ENCODE results near the gene TESPA1. TPM values are rescaled to one million over a fixed set of nuclear protein-coding genes. Genes with fewer than 3 reads are reported as not detected.
A peak's percentile ranks its signal among the peaks of the same experiment; 100 is the strongest.
"Not testable (repeated sequence)": the region's sequence is repeated elsewhere in the genome, so short reads cannot be mapped to it uniquely, and the experiment has no call there.

Gene TESPA1
- total and polyA plus RNA-seq, 2 of the 8 experiments (the other 6 are each of a cell fraction or from before 2014, with no cell fraction given) = not detected

- H4K91ac ChIP-seq (replicated peaks; ENCODE audit: insufficient read length, low read length); H2AK5ac ChIP-seq (ENCODE audit: low read depth, low read length); H3K23me2 ChIP-seq (ENCODE audit: low read depth, low read length); H4K20me1 ChIP-seq (replicated peaks in 1 of 2; ENCODE audit: control insufficient read depth in 1 of 2, insufficient read depth in 2 of 2, low read length in 2 of 2); H3K27ac ChIP-seq (ENCODE audit: low read depth, low read length); H3K79me1 ChIP-seq (ENCODE audit: low read depth, low read length); H3K4me2 ChIP-seq (ENCODE audit: insufficient read depth in 1 of 2, low read depth in 2 of 2, low read length in 2 of 2); H2BK120ac ChIP-seq (replicated peaks; ENCODE audit: low read depth, low read length); H3K36me3 ChIP-seq (ENCODE audit: control insufficient read depth in 2 of 4, insufficient read depth in 4 of 4, low read length in 3 of 4); H2BK12ac ChIP-seq (ENCODE audit: low read depth, low read length); H3K56ac ChIP-seq (replicated peaks; ENCODE audit: insufficient read length, low read depth, low read length); H2BK20ac ChIP-seq (ENCODE audit: low read length); POLR2A ChIA-PET (ENCODE audit: partially characterized antibody); H3K4me3 ChIP-seq (ENCODE audit: extremely low read depth in 1 of 4, insufficient read depth in 2 of 4, low read depth in 3 of 4, low read length in 4 of 4); H3K9me3 ChIP-seq (ENCODE audit: insufficient read depth in 2 of 2, low read depth in 1 of 2, low read length in 1 of 2); FAIRE-seq; H3K18ac ChIP-seq (ENCODE audit: extremely low read depth, low read length); H3K4ac ChIP-seq (replicated peaks; ENCODE audit: insufficient read length, low read depth, low read length); H3K4me1 ChIP-seq (replicated peaks in 1 of 4; ENCODE audit: control insufficient read depth in 3 of 4, insufficient read depth in 4 of 4, low read length in 3 of 4); H2BK15ac ChIP-seq (ENCODE audit: low read length); H3K79me2 ChIP-seq (ENCODE audit: control insufficient read depth in 1 of 2, insufficient read depth in 2 of 2, low read length in 2 of 2); H3K9ac ChIP-seq (replicated peaks in 1 of 4; ENCODE audit: extremely low read depth in 1 of 4, low read depth in 3 of 4, low read length in 3 of 4); H3K27me3 ChIP-seq (replicated peaks in 1 of 4; ENCODE audit: control insufficient read depth in 3 of 4, extremely low read depth in 1 of 4, insufficient read depth in 3 of 4, low read length in 3 of 4); H4K8ac ChIP-seq (ENCODE audit: extremely low read depth, insufficient read depth, low read length); H2AFZ ChIP-seq (ENCODE audit: low read length); H3K14ac ChIP-seq (ENCODE audit: insufficient read length); H4K5ac ChIP-seq (ENCODE audit: insufficient read length, low read depth, low read length); H2BK5ac ChIP-seq (ENCODE audit: low read depth, low read length); H3K23ac ChIP-seq (ENCODE audit: insufficient read length); DNase-seq (ENCODE audit: low read depth in 1 of 2, low spot score in 2 of 2): not testable (repeated sequence)
- WGBS, 2 experiments (ENCODE audit: extremely low coverage in 1 of 2, insufficient coverage in 1 of 2, insufficient read length in 1 of 2, insufficient replicate concordance in 2 of 2, low coverage in 1 of 2, low lambda C conversion rate in 2 of 2, missing lambda C conversion rate in 1 of 2) = 68% methylated on average over 4 of the region's 4 CpGs; no CpG with 5 or more reads in 1 of the 2 experiments
- TF ChIP-seq MAFK (IDR thresholded peaks at IDR 0.05; ENCODE audit: low read depth, low read length) = peak; percentile 66; the same call in 1 of the 2 replicates
- CTCF ChIA-PET (ENCODE audit: partially characterized antibody) = interaction anchor here (0.9 to 1.7 kb wide), 3 partner anchors 14 to 242 kb away, joined by 3 to 6 read pairs (median 3); partner anchors contain the start of gene MUCL1
Observed at GRCh38 chr12:54943292-54943691, 41.3 kb downstream of the TESPA1 start.
